IPS-NIHi7 (cell line): ENCODE data around the gene HIBCH.
A peak's percentile ranks its signal among the peaks of the same experiment; 100 is the strongest.

Experiments used
- DNase-seq: peaks from one replicate; pipeline ENCODE4 v3.0.0; 2012; ENCODE audit warnings: mixed read lengths; ENCODE audit errors: extremely low spot score

HIBCH gene

GRCh38 chr2:190190507-190191162 lies 129.0 kb downstream of the HIBCH start:
- DNase-seq = no peak

GRCh38 chr2:190188289-190188688 lies 131.3 kb downstream of the HIBCH start:
- no peak for DNase-seq

- DNase-seq = no peak
Measured at GRCh38 chr2:190186238-190186637, 133.4 kb downstream of the HIBCH start.

DNA sequence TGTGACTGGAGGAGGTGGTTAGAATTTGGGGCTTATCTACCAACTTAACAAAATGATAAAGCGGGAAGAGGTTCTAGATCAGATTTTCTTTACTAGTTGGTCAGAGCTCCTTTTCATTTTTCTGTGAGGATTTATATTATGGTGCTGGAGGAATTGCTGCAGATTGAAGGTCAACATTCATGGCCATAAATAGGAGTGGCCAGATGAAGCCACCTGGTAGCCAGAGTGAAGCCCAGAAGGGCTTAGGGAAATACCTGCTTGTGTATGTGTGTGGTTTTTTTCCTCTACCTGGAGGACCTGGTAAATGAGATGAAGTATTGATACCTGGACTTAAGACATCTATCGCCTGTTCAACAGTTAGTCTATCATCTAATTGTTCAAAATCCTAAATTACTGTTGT lies 134.2 kb downstream of the HIBCH start:
- DNase-seq = no peak

GRCh38 chr2:190184460-190184859 lies 135.2 kb downstream of the HIBCH start:
- no peak for DNase-seq

GRCh38 chr2:190183539-190183938 lies 136.1 kb downstream of the HIBCH start:
- DNase-seq = no peak

GRCh38 chr2:190182071-190182524 lies 137.5 kb downstream of the HIBCH start:
- no peak for DNase-seq

- no peak for DNase-seq
Measured at GRCh38 chr2:190181123-190181669, 138.4 kb downstream of the HIBCH start.

DNA sequence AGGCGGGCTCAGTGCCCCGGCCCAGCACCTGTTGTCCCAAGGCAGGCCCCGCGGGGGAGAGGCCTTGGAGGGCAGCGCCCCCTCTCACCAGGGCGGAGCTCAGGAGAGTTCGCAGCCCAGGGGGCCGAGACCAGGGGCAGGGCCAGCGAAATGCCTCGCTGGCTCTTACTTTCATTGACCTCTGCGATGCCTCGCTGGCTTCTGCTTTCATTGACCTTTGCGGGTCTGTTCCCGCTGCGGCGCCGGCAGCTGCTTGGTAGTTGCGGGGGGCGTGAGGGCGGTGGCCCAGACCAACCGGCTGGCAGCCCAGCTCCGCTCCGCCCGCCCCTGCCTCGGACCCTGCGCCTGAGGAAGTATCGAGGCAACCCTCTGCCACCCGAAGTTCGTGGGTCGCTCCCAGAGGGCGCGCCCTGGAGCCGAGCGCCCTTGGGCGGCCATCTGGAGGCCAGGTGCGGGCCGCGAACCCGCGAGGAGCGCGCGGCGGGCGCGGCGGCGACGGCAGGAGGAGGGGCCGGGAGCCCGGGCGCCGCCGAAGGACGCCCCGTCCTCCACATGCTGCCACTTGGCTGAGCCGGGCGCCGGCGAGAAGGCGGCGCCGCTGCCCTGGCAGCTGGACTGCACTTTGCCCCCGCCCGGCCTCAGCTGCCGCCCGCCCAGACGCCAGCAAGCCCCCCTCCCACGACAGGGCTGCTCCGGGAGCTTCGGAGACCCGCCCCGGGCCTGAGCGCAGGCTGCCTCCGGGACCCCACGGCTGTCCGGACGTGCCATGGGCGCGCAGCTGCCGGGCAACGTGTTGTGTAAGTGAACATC lies 139.1 kb downstream of the HIBCH start:
- peak; percentile 84 for DNase-seq

GRCh38 chr2:190179754-190180312 lies 139.8 kb downstream of the HIBCH start:
- no peak for DNase-seq

DNA sequence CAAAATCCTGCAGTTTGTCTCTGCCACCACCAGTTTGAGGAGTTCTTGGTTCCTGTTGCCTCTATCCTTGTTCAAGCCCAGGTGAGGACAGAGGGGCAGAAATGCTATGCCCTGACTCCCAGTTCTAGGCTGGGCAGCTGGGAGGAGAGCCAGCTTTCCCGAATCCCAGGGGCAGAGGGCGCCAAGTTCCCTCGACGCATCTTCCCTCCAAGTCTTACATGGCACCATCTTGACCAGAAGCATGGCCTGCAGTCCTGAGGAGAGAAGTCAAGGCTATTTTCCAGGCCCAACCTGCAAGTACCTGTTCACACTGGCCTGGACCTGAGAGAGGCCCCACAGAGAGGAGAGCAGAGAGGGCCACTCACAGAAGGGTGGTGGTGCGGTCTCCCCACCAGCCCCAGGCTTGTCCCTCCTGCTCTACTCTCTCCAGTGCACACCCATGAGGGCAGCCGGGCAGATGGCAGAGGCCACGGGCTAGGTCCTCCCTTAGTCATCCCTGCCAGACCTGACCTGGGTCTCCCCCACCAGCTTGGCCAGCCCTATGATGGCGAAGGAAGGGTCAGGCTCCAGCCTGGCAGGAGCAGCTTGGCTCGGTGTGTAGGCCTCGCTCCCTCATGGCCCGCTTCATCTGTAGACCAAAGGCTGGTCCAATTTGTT lies 141.4 kb downstream of the HIBCH start:
- DNase-seq = no peak

DNA sequence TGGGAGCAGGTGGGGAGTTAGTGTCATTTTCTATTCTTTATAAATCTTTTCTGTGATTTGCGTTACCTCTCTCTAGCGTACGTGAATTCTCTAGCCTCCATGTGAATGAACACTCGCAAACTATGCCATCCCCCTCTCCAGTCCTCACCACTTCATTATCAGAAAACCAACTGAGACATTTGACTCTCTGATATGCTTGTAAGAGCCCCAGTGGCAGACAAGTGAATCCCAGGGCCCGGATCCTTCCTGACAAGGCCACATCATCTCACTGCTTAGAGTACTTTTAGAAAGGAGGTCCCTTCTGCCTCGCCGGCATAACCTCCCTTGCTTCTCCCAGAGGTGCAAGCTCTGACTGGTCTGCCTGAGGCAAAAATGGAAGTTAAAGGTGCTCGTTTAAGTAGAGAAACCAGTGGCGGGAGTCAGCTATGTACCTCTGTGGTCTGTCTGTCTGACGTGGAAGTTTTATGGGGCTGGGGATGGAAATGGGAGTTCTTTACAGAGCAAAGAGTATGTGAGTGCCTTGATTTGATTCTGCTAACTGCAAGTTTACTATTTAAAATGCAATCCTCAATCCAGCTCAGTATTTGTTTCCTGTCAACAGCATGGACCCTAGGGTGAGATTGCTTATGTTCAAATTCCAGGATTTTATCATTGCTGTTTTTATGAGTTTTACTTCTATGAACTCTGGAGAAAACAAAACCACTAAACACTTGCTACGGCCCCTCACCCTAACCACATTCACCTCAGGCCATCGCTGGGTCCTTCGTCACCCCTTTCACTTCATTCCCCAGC lies 142.2 kb downstream of the HIBCH start:
- no peak for DNase-seq

- no peak for DNase-seq
Measured at GRCh38 chr2:190173392-190173791, 146.2 kb downstream of the HIBCH start.

GRCh38 chr2:190170673-190171072 lies 149.0 kb downstream of the HIBCH start:
- no peak for DNase-seq

- DNase-seq = no peak
Measured at GRCh38 chr2:190169221-190170072, 150.2 kb downstream of the HIBCH start.

DNA sequence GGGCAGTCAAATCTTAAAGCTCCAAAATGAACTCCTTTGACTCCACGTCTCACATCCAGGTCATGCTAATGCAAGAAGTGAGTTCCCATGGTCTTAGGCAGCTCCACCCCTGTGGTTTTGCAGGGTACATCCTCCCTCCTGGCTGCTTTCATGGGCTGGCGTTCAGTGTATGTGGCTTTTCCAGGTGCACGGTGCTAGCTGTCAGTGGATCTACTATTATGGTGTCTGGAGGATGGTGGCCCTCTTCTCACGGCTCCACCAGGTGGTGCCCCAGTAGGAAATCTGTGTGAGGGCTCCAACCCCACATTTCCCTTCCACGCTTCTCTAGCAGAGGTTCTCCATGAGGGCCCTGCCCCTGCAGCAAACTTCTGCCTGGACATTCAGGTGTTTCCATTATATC lies 151.9 kb downstream of the HIBCH start:
- no peak for DNase-seq

- DNase-seq = no peak
Measured at GRCh38 chr2:190165491-190165890, 154.1 kb downstream of the HIBCH start.

DNA sequence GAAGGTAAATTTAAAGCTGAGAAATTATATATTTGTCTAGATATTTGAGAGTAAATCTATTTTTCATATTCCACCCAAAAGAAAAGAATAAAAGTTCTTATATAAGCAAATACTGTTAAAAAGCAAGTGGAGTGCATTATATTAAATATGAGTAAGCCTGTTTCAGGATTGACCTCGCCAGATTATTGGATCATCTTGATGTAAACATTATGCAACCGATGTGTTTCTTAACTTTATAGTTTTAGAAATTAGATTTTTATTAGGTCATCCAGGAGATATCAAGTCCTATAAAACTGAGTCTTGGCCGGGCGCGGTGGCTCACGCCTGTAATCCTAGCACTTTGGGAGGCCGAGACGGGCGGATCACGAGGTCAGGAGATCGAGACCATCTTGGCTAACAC lies 156.8 kb downstream of the HIBCH start:
- no peak for DNase-seq

- DNase-seq = no peak
Measured at GRCh38 chr2:190159453-190159852, 160.2 kb downstream of the HIBCH start.

- DNase-seq = peak; percentile 40
Measured at GRCh38 chr2:190158798-190159434, 160.7 kb downstream of the HIBCH start.
